ENCODE results near the gene KRT4. TPM values are rescaled to one million over a fixed set of nuclear protein-coding genes. Genes with fewer than 3 reads are reported as not detected.

KRT4 gene
- total RNA-seq, 4 donors from 2014 or later, result 0.29 TPM; not detected in 3

DNA sequence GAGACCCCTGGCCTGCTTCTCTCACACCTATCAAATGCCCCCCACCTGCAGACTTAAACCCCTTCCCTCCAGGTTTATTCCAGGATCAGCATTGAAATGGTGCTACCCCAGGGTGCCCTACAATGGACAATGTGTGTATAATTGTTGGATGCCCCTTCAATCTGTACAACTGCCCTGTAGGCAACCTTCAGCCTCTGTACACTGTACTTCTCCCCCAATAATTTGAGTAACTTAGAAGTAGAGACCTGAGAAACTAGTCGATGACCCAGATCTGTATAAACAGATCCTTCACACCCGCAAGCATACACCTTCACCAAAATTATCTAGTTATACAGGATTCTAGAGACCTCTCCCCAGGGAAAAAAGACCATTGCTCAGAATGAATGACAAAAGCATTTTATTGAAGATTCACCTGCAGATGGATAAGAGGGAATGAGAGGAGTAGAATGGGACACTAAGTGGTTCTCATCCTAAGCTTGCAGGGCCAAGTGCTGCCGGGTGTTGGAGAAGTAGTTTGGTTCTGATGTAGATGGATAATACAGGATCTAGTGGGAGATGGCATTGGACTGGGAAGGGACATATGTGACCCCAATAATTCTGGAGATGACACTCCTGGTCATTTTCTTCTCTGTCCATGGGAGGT, 7.6 kb downstream of the KRT4 start:
- WGBS, 2 donors, result 91 to 93% methylated on average over 3 of the region's 3 CpGs
- H3K4me3 ChIP-seq (replicated peaks in 1 of 3), result no peak overlapping the region
- H3K27me3 ChIP-seq, result no peaks in the 10 kb centered on the region
- no peak overlapping the region for H3K27ac ChIP-seq
- H3K4me1 ChIP-seq, result peaks cover 8 to 18% of the 10 kb centered on the region in 2 donors
- intact Hi-C loops (cut with DNase I), result no loop called here
- no peak for DNase-seq
- TF ChIP-seq POLR2A (IDR thresholded peaks at IDR 0.05), result no peak
- TF ChIP-seq, protein P1, sequence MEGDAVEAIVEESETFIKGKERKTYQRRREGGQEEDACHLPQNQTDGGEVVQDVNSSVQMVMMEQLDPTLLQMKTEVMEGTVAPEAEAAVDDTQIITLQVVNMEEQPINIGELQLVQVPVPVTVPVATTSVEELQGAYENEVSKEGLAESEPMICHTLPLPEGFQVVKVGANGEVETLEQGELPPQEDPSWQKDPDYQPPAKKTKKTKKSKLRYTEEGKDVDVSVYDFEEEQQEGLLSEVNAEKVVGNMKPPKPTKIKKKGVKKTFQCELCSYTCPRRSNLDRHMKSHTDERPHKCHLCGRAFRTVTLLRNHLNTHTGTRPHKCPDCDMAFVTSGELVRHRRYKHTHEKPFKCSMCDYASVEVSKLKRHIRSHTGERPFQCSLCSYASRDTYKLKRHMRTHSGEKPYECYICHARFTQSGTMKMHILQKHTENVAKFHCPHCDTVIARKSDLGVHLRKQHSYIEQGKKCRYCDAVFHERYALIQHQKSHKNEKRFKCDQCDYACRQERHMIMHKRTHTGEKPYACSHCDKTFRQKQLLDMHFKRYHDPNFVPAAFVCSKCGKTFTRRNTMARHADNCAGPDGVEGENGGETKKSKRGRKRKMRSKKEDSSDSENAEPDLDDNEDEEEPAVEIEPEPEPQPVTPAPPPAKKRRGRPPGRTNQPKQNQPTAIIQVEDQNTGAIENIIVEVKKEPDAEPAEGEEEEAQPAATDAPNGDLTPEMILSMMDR (IDR thresholded peaks at IDR 0.05), result no peak
- no peaks in the 10 kb centered on the region for H3K9me3 ChIP-seq
- H3K36me3 ChIP-seq, result no peaks in the 10 kb centered on the region

DNA sequence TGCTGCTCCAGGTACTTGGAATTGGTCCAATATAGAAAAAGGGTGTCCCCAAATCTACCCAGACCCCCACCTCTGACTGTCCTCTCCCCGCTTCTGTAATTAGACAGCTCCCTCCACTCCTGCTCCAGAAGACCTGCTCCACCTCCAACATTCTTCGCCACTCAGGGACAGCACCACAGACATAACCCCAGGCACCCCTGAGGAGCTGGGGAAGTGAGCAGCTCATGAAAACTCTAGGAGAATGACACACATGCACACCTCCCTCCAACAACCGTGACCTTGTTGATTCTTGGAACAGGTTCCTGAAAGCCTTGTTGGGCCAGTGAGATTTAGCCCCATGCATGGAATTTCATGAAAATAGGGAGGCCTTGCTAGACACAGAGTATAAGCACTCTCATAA, 8.2 kb downstream of the KRT4 start:
- intact Hi-C loops (cut with DNase I), result no loop called here
- 32 to 39% methylated on average over 3 of the region's 3 CpGs for WGBS, 2 donors
- TF ChIP-seq, protein P1 (IDR thresholded peaks at IDR 0.05), result no peak
- TF ChIP-seq POLR2A (IDR thresholded peaks at IDR 0.05), result no peak
- peak; percentile 68 to 71 for DNase-seq
- no peak overlapping the region for H3K27ac ChIP-seq
- H3K4me1 ChIP-seq, result peaks cover 11 to 22% of the 10 kb centered on the region in 2 donors
- no peaks in the 10 kb centered on the region for H3K9me3 ChIP-seq
- no peak overlapping the region for H3K4me3 ChIP-seq (replicated peaks in 1 of 3)
- H3K27me3 ChIP-seq, result no peaks in the 10 kb centered on the region
- no peaks in the 10 kb centered on the region for H3K36me3 ChIP-seq

DNA sequence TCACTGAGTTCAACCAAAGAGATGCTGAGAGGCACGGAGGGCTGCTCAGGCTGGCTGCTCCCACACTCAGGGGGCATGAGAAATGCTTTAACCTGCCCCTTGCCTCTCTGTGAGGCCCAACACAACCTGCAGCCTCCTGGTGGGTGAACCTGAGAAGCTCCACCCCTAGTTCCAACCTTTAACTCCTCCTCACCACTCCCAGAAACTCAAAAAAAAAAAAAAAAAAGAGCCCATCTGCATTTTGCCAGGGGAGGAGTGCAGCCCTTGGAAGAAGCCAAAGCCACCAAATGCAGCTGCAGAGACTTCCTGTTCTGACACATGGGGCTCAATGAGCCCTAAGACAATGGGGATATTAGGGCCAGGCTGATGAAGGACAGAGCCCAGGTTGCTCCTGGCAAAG, 8.9 kb downstream of the KRT4 start:
- H3K27me3 ChIP-seq, result no peaks in the 10 kb centered on the region
- H3K4me3 ChIP-seq (replicated peaks in 1 of 3), result no peak overlapping the region
- H3K4me1 ChIP-seq, result peaks cover 18 to 29% of the 10 kb centered on the region in 2 donors
- no peak for TF ChIP-seq POLR2A (IDR thresholded peaks at IDR 0.05)
- TF ChIP-seq, protein P1 (IDR thresholded peaks at IDR 0.05), result no peak
- intact Hi-C loops (cut with DNase I), result no loop called here
- 50 to 63% methylated on average over 1 of the region's 1 CpG for WGBS, 2 donors
- H3K9me3 ChIP-seq, result no peaks in the 10 kb centered on the region
- no peak for DNase-seq
- no peak overlapping the region for H3K27ac ChIP-seq
- H3K36me3 ChIP-seq, result no peaks in the 10 kb centered on the region

DNA sequence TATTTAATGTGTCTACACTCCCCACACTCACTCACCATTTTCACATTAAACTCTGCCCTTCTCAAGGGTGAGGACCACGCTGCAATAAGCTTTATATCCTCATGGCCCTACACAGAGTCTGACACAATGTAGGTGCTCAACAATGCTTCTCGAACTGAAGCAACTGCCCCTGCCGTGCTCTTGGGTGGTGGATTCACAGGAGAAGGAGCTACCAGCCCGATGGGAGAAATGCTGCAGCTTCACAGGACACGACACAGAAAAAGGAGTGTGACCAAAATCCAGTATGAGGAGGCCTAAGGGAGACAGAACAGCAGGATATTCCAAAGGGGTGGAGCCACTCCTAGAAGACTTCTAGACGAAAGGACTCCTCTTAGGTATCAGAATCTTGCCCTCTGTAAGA, 11.5 kb downstream of the KRT4 start:
- no peak overlapping the region for H3K27ac ChIP-seq
- intact Hi-C loops (cut with DNase I), result no loop called here
- no peaks in the 10 kb centered on the region for H3K9me3 ChIP-seq
- no peaks in the 10 kb centered on the region for H3K27me3 ChIP-seq
- H3K4me1 ChIP-seq, result peaks cover 18 to 39% of the 10 kb centered on the region in 2 donors
- no peak for DNase-seq
- H3K4me3 ChIP-seq (replicated peaks in 1 of 3), result no peak overlapping the region
- H3K36me3 ChIP-seq, result no peaks in the 10 kb centered on the region
- TF ChIP-seq, protein P1 (IDR thresholded peaks at IDR 0.05), result no peak
- TF ChIP-seq POLR2A (IDR thresholded peaks at IDR 0.05), result no peak
- 74 to 83% methylated on average over 6 of the region's 6 CpGs for WGBS, 2 donors

DNA sequence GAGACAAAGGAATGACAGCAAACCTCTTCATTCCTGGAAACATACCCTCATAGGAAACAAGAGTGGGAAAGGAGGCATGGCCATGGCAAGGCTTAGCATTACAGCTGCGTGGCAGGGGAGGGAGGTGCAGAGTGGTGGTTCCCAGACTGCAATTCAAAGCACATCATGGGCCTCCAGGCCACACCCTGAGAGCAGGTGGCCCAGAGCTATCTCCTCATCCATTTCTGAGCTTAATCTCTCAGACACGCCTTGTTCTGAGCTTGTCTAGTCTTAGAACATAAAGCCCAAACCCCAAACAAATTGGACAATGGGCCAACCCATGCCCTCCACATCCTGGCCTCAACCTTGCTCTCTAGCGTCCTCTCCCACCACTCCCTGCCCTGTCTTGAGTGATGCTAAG, 12.1 kb downstream of the KRT4 start:
- TF ChIP-seq POLR2A (IDR thresholded peaks at IDR 0.05), result no peak
- TF ChIP-seq, protein P1 (IDR thresholded peaks at IDR 0.05), result no peak
- H3K4me3 ChIP-seq (replicated peaks in 1 of 3), result no peak overlapping the region
- peak overlapping the region in 1 of 3 donors; percentile 72 for H3K27ac ChIP-seq
- WGBS, 2 donors, result 77 to 83% methylated on average over 3 of the region's 3 CpGs
- intact Hi-C loops (cut with DNase I), result no loop called here
- no peak for DNase-seq
- no peaks in the 10 kb centered on the region for H3K9me3 ChIP-seq
- peaks cover 18 to 39% of the 10 kb centered on the region in 2 donors for H3K4me1 ChIP-seq
- H3K36me3 ChIP-seq, result no peaks in the 10 kb centered on the region
- H3K27me3 ChIP-seq, result no peaks in the 10 kb centered on the region
